Neural progenitor cell (in vitro differentiated cells): ENCODE measurements around the gene CENPC. TPM values are rescaled to one million over a fixed set of nuclear protein-coding genes. Genes with fewer than 3 reads are reported as not detected.

ENCODE experiments used
- DNase-seq: peaks from one replicate; pipeline ENCODE4 v3.0.0-alpha.2; 2016; ENCODE audit warnings: low spot score
- H2AFZ ChIP-seq: fragments of 200-600 bp; sonication (generic); replicated peaks from 2 replicates; pipeline ENCODE4 v1.6.1; 2016; ENCODE audit warnings: antibody characterized with exemption
- H3F3A ChIP-seq: fragments of 200-600 bp; sonication (generic); 2 replicates; pipeline ENCODE4 v1.6.1; 2016; ENCODE audit warnings: antibody characterized with exemption, low read depth
- H3K27ac ChIP-seq: fragments of 200-600 bp; sonication (generic); 2 replicates; pipeline ENCODE4 v1.5.1; 2016; ENCODE audit warnings: mild to moderate bottlenecking
- H3K27me3 ChIP-seq: fragments of 200-600 bp; sonication (generic); 2 replicates; pipeline ENCODE4 v1.6.1; 2016; ENCODE audit warnings: mild to moderate bottlenecking, moderate library complexity
- H3K36me3 ChIP-seq: fragments of 200-600 bp; sonication (generic); 2 replicates; pipeline ENCODE4 v1.5.1; 2016
- H3K4me1 ChIP-seq: fragments of 200-600 bp; sonication (generic); 2 replicates; pipeline ENCODE4 v1.6.1; 2016; ENCODE audit warnings: mixed run types
- H3K4me2 ChIP-seq: fragments of 200-600 bp; sonication (generic); 2 replicates; pipeline ENCODE4 v1.6.1; 2016
- H3K4me3 ChIP-seq: fragments of 200-600 bp; sonication (generic); 2 replicates; pipeline ENCODE4 v1.5.1; 2016
- H3K79me2 ChIP-seq: fragments of 200-600 bp; sonication (generic); 2 replicates; pipeline ENCODE4 v1.6.1; 2016; ENCODE audit warnings: low read depth
- H3K9ac ChIP-seq: fragments of 200-600 bp; sonication (generic); 2 replicates; pipeline ENCODE4 v1.6.1; 2016
- H3K9me3 ChIP-seq: fragments of 200-600 bp; sonication (generic); 2 replicates; pipeline ENCODE4 v1.5.1; 2016; ENCODE audit warnings: low read depth
- H4K20me1 ChIP-seq: fragments of 200-600 bp; sonication (generic); 2 replicates; pipeline ENCODE4 v1.6.1; 2016; ENCODE audit warnings: low read depth
- H3K27ac Mint-ChIP-seq: 3 replicates; pipeline ENCODE4 v1.8.0; 2021; ENCODE audit warnings: mixed read lengths
- H3K27me3 Mint-ChIP-seq: 2 replicates; pipeline ENCODE4 v1.8.0; 2022; ENCODE audit warnings: low read depth, mild to moderate bottlenecking, inconsistent platforms, moderate library complexity, mixed read lengths; ENCODE audit not compliant: insufficient read depth
- H3K36me3 Mint-ChIP-seq: 3 replicates; pipeline ENCODE4 v1.8.0; 2021; ENCODE audit warnings: mixed read lengths
- H3K4me1 Mint-ChIP-seq: 3 replicates; pipeline ENCODE4 v1.8.0; 2021; ENCODE audit warnings: mixed read lengths
- H3K4me3 Mint-ChIP-seq: 3 replicates; pipeline ENCODE4 v1.8.0; 2021; ENCODE audit warnings: mild to moderate bottlenecking, moderate library complexity, mixed read lengths
- H3K9me3 Mint-ChIP-seq: 3 replicates; pipeline ENCODE4 v1.8.0; 2020; ENCODE audit warnings: mixed read lengths
- CTCF ChIP-seq: fragments of 200-600 bp; sonication (generic); IDR thresholded peaks from 2 replicates; pipeline ENCODE4 v1.5.1; 2017; ENCODE audit warnings: antibody characterized with exemption, mild to moderate bottlenecking
- EZH2 ChIP-seq: fragments of 200-600 bp; sonication (generic); IDR thresholded peaks from 2 replicates; pipeline ENCODE4 v1.6.1; 2017; ENCODE audit warnings: antibody characterized with exemption, mild to moderate bottlenecking, moderate library complexity
- EZH2phosphoT487 ChIP-seq: fragments of 200-600 bp; sonication (generic); IDR thresholded peaks from 2 replicates; pipeline ENCODE4 v1.6.1; 2017; ENCODE audit warnings: antibody characterized with exemption
- total RNA-seq: library from RNA; depleted of rRNA; stranded (reverse); fragments of >200 nt; gene quantifications from 2 replicates; pipeline ENCODE4 v1.2.3, GENCODE V29; 2015; ENCODE audit warnings: low replicate concordance

Gene CENPC
- total RNA-seq, 1 donor from 2014 or later, result 85.2 TPM

- no peak overlapping the region for H3K4me3 Mint-ChIP-seq
- Histone ChIP-seq H3K27me3 (no peaks in the 10 kb centered on the region), H3K79me2 (no peaks in the 10 kb centered on the region), H3K27ac (no peak overlapping the region), H3K4me1 (no peaks in the 10 kb centered on the region), H3F3A (no peaks in the 10 kb centered on the region), H3K9ac (no peak overlapping the region), H2AFZ (no peak overlapping the region), H3K36me3 (no peaks in the 10 kb centered on the region), H4K20me1 (no peaks in the 10 kb centered on the region), H3K9me3 (no peaks in the 10 kb centered on the region), H3K4me3 (no peak overlapping the region), H3K4me2 (no peak overlapping the region)
- TF ChIP-seq CTCF (no peak), EZH2 (no peak), EZH2phosphoT487 (no peak)
- peaks cover 26% of the 10 kb centered on the region for H3K36me3 Mint-ChIP-seq
- H3K9me3 Mint-ChIP-seq, result no peaks in the 10 kb centered on the region
- peaks cover under 1% of the 10 kb centered on the region for H3K4me1 Mint-ChIP-seq
- H3K27ac Mint-ChIP-seq, result no peak overlapping the region
- no peak for DNase-seq
- H3K27me3 Mint-ChIP-seq, result peaks cover 2% of the 10 kb centered on the region
Observed at GRCh38 chr4:67470871-67471270, 74.4 kb downstream of the CENPC start.

GRCh38 chr4:67468830-67469229 lies 76.5 kb downstream of the CENPC start:
- H3K79me2 ChIP-seq, result no peaks in the 10 kb centered on the region
- no peaks in the 10 kb centered on the region for H3K36me3 ChIP-seq
- no peak overlapping the region for H3K4me3 Mint-ChIP-seq
- H3K36me3 Mint-ChIP-seq, result peaks cover 18% of the 10 kb centered on the region
- no peaks in the 10 kb centered on the region for H3K27me3 Mint-ChIP-seq
- no peaks in the 10 kb centered on the region for H3K9me3 ChIP-seq
- no peaks in the 10 kb centered on the region for H3K9me3 Mint-ChIP-seq
- no peaks in the 10 kb centered on the region for H3K4me1 Mint-ChIP-seq
- TF ChIP-seq EZH2, result no peak
- no peak for TF ChIP-seq CTCF
- H3K9ac ChIP-seq, result no peak overlapping the region
- no peaks in the 10 kb centered on the region for H3F3A ChIP-seq
- H3K27me3 ChIP-seq, result no peaks in the 10 kb centered on the region
- H3K27ac ChIP-seq, result no peak overlapping the region
- no peaks in the 10 kb centered on the region for H3K4me1 ChIP-seq
- no peak for DNase-seq
- no peak overlapping the region for H3K4me3 ChIP-seq
- H4K20me1 ChIP-seq, result no peaks in the 10 kb centered on the region
- H3K4me2 ChIP-seq, result no peak overlapping the region
- no peak overlapping the region for H2AFZ ChIP-seq
- no peak overlapping the region for H3K27ac Mint-ChIP-seq

GRCh38 chr4:67466751-67467150 lies 78.6 kb downstream of the CENPC start:
- no peak overlapping the region for H3K4me3 ChIP-seq
- H2AFZ ChIP-seq, result no peak overlapping the region
- Mint-ChIP-seq H3K4me3 (no peak overlapping the region), H3K27me3 (no peaks in the 10 kb centered on the region), H3K27ac (no peak overlapping the region), H3K9me3 (no peaks in the 10 kb centered on the region), H3K36me3 (peaks cover 13% of the 10 kb centered on the region), H3K4me1 (no peaks in the 10 kb centered on the region)
- TF ChIP-seq CTCF (no peak), EZH2 (no peak), EZH2phosphoT487 (no peak)
- H4K20me1 ChIP-seq, result no peaks in the 10 kb centered on the region
- no peak overlapping the region for H3K4me2 ChIP-seq
- DNase-seq, result no peak
- no peaks in the 10 kb centered on the region for H3F3A ChIP-seq
- H3K4me1 ChIP-seq, result no peaks in the 10 kb centered on the region
- no peak overlapping the region for H3K27ac ChIP-seq
- H3K36me3 ChIP-seq, result no peaks in the 10 kb centered on the region
- no peaks in the 10 kb centered on the region for H3K27me3 ChIP-seq
- no peak overlapping the region for H3K9ac ChIP-seq
- no peaks in the 10 kb centered on the region for H3K9me3 ChIP-seq
- no peaks in the 10 kb centered on the region for H3K79me2 ChIP-seq

GRCh38 chr4:67465763-67466052 lies 79.6 kb downstream of the CENPC start:
- Histone ChIP-seq H3K9me3 (no peaks in the 10 kb centered on the region), H2AFZ (no peak overlapping the region), H3K4me3 (no peak overlapping the region), H3K27me3 (no peaks in the 10 kb centered on the region), H3F3A (no peaks in the 10 kb centered on the region), H3K9ac (no peak overlapping the region), H3K4me2 (no peak overlapping the region), H3K27ac (no peak overlapping the region), H3K36me3 (no peaks in the 10 kb centered on the region), H3K4me1 (no peaks in the 10 kb centered on the region), H4K20me1 (no peaks in the 10 kb centered on the region), H3K79me2 (no peaks in the 10 kb centered on the region)
- H3K4me3 Mint-ChIP-seq, result no peak overlapping the region
- no peak for DNase-seq
- H3K27me3 Mint-ChIP-seq, result no peaks in the 10 kb centered on the region
- no peaks in the 10 kb centered on the region for H3K4me1 Mint-ChIP-seq
- TF ChIP-seq EZH2 (no peak), CTCF (no peak), EZH2phosphoT487 (no peak)
- peaks cover 5% of the 10 kb centered on the region for H3K36me3 Mint-ChIP-seq
- H3K9me3 Mint-ChIP-seq, result no peaks in the 10 kb centered on the region
- no peak overlapping the region for H3K27ac Mint-ChIP-seq
